Measurements from ENCODE around the gene PTPRK. TPM values are rescaled to one million over a fixed set of nuclear protein-coding genes. Genes with fewer than 3 reads are reported as not detected.

The PTPRK gene
- total and polyA plus RNA-seq, 4 donors: 8.2 to 224 (median 42.9) TPM

- Histone ChIP-seq H3K4me1 (ENCODE audit: control insufficient read depth in 5 of 5, insufficient read depth in 5 of 5, low read length in 5 of 5) (peaks cover 0 to 2% (median 0%) of the 10 kb centered on the region in 5 donors), H3K9ac (ENCODE audit: insufficient read depth in 1 of 2, low read length in 2 of 2) (no peak overlapping the region), H3K27me3 (ENCODE audit: control insufficient read depth in 3 of 3, insufficient read depth in 3 of 3, low read length in 2 of 3) (no peaks in the 10 kb centered on the region), H3K36me3 (ENCODE audit: control insufficient read depth in 4 of 4, insufficient read depth in 4 of 4, low read length in 4 of 4) (no peaks in the 10 kb centered on the region), H3K27ac (ENCODE audit: low read depth in 1 of 2, low read length in 1 of 2) (no peak overlapping the region), H3K9me3 (ENCODE audit: control insufficient read depth in 4 of 4, insufficient read depth in 3 of 4, low read length in 3 of 4) (no peaks in the 10 kb centered on the region), H3K4me3 (no peak overlapping the region)
- 94 to 98% methylated on average over 6 of the region's 6 CpGs for WGBS, 2 donors
- DNase-seq: no peak
- ATAC-seq (ENCODE audit: insufficient read depth, low FRiP score): no peak
- no peak for TF ChIP-seq CTCF (IDR thresholded peaks at IDR 0.05; ENCODE audit: control extremely low read depth, extremely low read depth)
Measured at GRCh38 chr6:128233531-128233930, 286.9 kb downstream of the PTPRK start.

GRCh38 chr6:128230267-128230989 lies 290.0 kb downstream of the PTPRK start:
- no peak overlapping the region for H3K9ac ChIP-seq (ENCODE audit: insufficient read depth in 1 of 2, low read length in 2 of 2)
- DNase-seq (no peak), ATAC-seq (ENCODE audit: insufficient read depth, low FRiP score) (no peak)
- no peak overlapping the region for H3K27ac ChIP-seq (ENCODE audit: low read depth in 1 of 2, low read length in 1 of 2)
- TF ChIP-seq CTCF (IDR thresholded peaks at IDR 0.05; ENCODE audit: control extremely low read depth, extremely low read depth): no peak
- no peaks in the 10 kb centered on the region for H3K4me1 ChIP-seq (ENCODE audit: control insufficient read depth in 5 of 5, insufficient read depth in 5 of 5, low read length in 5 of 5)
- H3K9me3 ChIP-seq (ENCODE audit: control insufficient read depth in 4 of 4, insufficient read depth in 3 of 4, low read length in 3 of 4): no peaks in the 10 kb centered on the region
- no peaks in the 10 kb centered on the region for H3K27me3 ChIP-seq (ENCODE audit: control insufficient read depth in 3 of 3, insufficient read depth in 3 of 3, low read length in 2 of 3)
- WGBS, 2 donors: 81 to 86% methylated on average over 7 of the region's 7 CpGs
- H3K36me3 ChIP-seq (ENCODE audit: control insufficient read depth in 4 of 4, insufficient read depth in 4 of 4, low read length in 4 of 4): no peaks in the 10 kb centered on the region
- no peak overlapping the region for H3K4me3 ChIP-seq

- H3K27ac ChIP-seq (ENCODE audit: low read depth in 1 of 2, low read length in 1 of 2): no peak overlapping the region
- H3K27me3 ChIP-seq (ENCODE audit: control insufficient read depth in 3 of 3, insufficient read depth in 3 of 3, low read length in 2 of 3): no peaks in the 10 kb centered on the region
- H3K4me1 ChIP-seq (ENCODE audit: control insufficient read depth in 5 of 5, insufficient read depth in 5 of 5, low read length in 5 of 5): no peaks in the 10 kb centered on the region
- ATAC-seq (ENCODE audit: insufficient read depth, low FRiP score) (no peak), DNase-seq (no peak)
- no peaks in the 10 kb centered on the region for H3K36me3 ChIP-seq (ENCODE audit: control insufficient read depth in 4 of 4, insufficient read depth in 4 of 4, low read length in 4 of 4)
- no peak overlapping the region for H3K9ac ChIP-seq (ENCODE audit: insufficient read depth in 1 of 2, low read length in 2 of 2)
- no peaks in the 10 kb centered on the region for H3K9me3 ChIP-seq (ENCODE audit: control insufficient read depth in 4 of 4, insufficient read depth in 3 of 4, low read length in 3 of 4)
- H3K4me3 ChIP-seq: no peak overlapping the region
- TF ChIP-seq CTCF (IDR thresholded peaks at IDR 0.05; ENCODE audit: control extremely low read depth, extremely low read depth): no peak
Measured at GRCh38 chr6:128225612-128226011, 294.8 kb downstream of the PTPRK start.

GRCh38 chr6:128216917-128217316 lies 303.5 kb downstream of the PTPRK start:
- Histone ChIP-seq H3K4me3 (no peak overlapping the region), H3K9me3 (ENCODE audit: control insufficient read depth in 4 of 4, insufficient read depth in 3 of 4, low read length in 3 of 4) (no peaks in the 10 kb centered on the region), H3K36me3 (ENCODE audit: control insufficient read depth in 4 of 4, insufficient read depth in 4 of 4, low read length in 4 of 4) (peaks cover 0 to 3% (median under 1%) of the 10 kb centered on the region in 4 donors), H3K27me3 (ENCODE audit: control insufficient read depth in 3 of 3, insufficient read depth in 3 of 3, low read length in 2 of 3) (no peaks in the 10 kb centered on the region), H3K4me1 (ENCODE audit: control insufficient read depth in 5 of 5, insufficient read depth in 5 of 5, low read length in 5 of 5) (no peaks in the 10 kb centered on the region), H3K9ac (ENCODE audit: insufficient read depth in 1 of 2, low read length in 2 of 2) (no peak overlapping the region), H3K27ac (ENCODE audit: low read depth in 1 of 2, low read length in 1 of 2) (no peak overlapping the region)
- ATAC-seq (ENCODE audit: insufficient read depth, low FRiP score) (no peak), DNase-seq (no peak)
- 95 to 97% methylated on average over 5 of the region's 5 CpGs for WGBS, 2 donors
- TF ChIP-seq CTCF (IDR thresholded peaks at IDR 0.05; ENCODE audit: control extremely low read depth, extremely low read depth): no peak

Data from lung (tissue), 12 donors.